SK-N-SH (cell line): Measurements from ENCODE around the gene ZNF429.

ENCODE experiments used
- CTCF ChIP-seq: fragments of 200-600 bp; sonication (generic); IDR thresholded peaks from 2 replicates; pipeline ENCODE4 v1.6.1; 2017; ENCODE audit warnings: antibody characterized with exemption, mild to moderate bottlenecking, moderate library complexity
- ELF1 ChIP-seq: IDR thresholded peaks from 2 replicates; pipeline ENCODE4 v1.4.0; 2012
- EP300 ChIP-seq, 2 experiments: IDR thresholded peaks; 2 replicates each; pipeline versions ENCODE4 v1.4.0 to v1.6.1; 2012; ENCODE audit warnings: borderline replicate concordance in 1 of 2, low read depth in 1 of 2, low read length in 1 of 2
- EZH2phosphoT487 ChIP-seq: fragments of 200-600 bp; sonication (generic); IDR thresholded peaks from 2 replicates; pipeline ENCODE4 v1.6.1; 2017; ENCODE audit warnings: low read depth, mixed run types, mild to moderate bottlenecking, antibody characterized with exemption, moderate library complexity, borderline replicate concordance
- MAX ChIP-seq: IDR thresholded peaks from 2 replicates; pipeline ENCODE4 v1.4.0; 2012; ENCODE audit warnings: low read depth
- POLR2AphosphoS5 ChIP-seq: IDR thresholded peaks from 2 replicates; pipeline ENCODE4 v1.6.1; 2012; ENCODE audit warnings: low read depth, low read length
- RCOR1 ChIP-seq: fragments of 150-350 bp; IDR thresholded peaks from 2 replicates; pipeline ENCODE4 v1.6.1; 2017; ENCODE audit warnings: antibody characterized with exemption, low read length
- REST ChIP-seq: IDR thresholded peaks from 2 replicates; pipeline ENCODE4 v1.6.1; 2012; ENCODE audit warnings: mild to moderate bottlenecking, low read depth, low read length, moderate library complexity
- RFX5 ChIP-seq: IDR thresholded peaks from 2 replicates; pipeline ENCODE4 v1.6.1; 2012; ENCODE audit warnings: mild to moderate bottlenecking, improper control_type of control experiment, low read length
- SIN3A ChIP-seq: IDR thresholded peaks from 2 replicates; pipeline ENCODE4 v1.6.1; 2012; ENCODE audit warnings: low read depth, mild to moderate bottlenecking, low read length, moderate library complexity, borderline replicate concordance
- TEAD4 ChIP-seq: IDR thresholded peaks from 2 replicates; pipeline ENCODE4 v1.4.0; 2012; ENCODE audit warnings: mild to moderate bottlenecking, borderline replicate concordance; ENCODE audit not compliant: insufficient read depth
- USF1 ChIP-seq: IDR thresholded peaks from 2 replicates; pipeline ENCODE4 v1.4.0; 2012; ENCODE audit warnings: low read depth, borderline replicate concordance
- USF2 ChIP-seq: fragments of 150-350 bp; IDR thresholded peaks from 2 replicates; pipeline ENCODE4 v1.6.1; 2017; ENCODE audit warnings: antibody characterized with exemption, low read length, low read depth, borderline replicate concordance
- YY1 ChIP-seq: IDR thresholded peaks from 2 replicates; pipeline ENCODE4 v1.4.0; 2012; ENCODE audit warnings: low read depth, mild to moderate bottlenecking

- TF ChIP-seq REST (no peak), ELF1 (no peak), SIN3A (no peak), CTCF (no peak), RCOR1 (no peak), POLR2AphosphoS5 (no peak), EP300 (IDR thresholded peaks at IDR 0.05; ENCODE audit: borderline replicate concordance in 1 of 2, low read depth in 1 of 2, low read length in 1 of 2) (no peak), TEAD4 (no peak), RFX5 (no peak), EZH2phosphoT487 (no peak), USF1 (no peak), YY1 (no peak), USF2 (no peak), MAX (no peak)
These were observed 27.5 kb downstream of the ZNF429 start for GRCh38 chr19:21532904-21533303.
